Measurements from ENCODE around the gene SMG6.

SMG6 gene

GRCh38 chr17:2054262-2054511, 249.4 kb downstream of the SMG6 start:
- peak overlapping the region; percentile 46 for H3K4me3 ChIP-seq (ENCODE audit: low read depth, low read length)
- no peaks in the 10 kb centered on the region for H3K36me3 ChIP-seq (ENCODE audit: control insufficient read depth, insufficient read depth, low read length)
- H3K9ac ChIP-seq (ENCODE audit: low read depth, low read length): no peak overlapping the region
- H3K4me1 ChIP-seq (ENCODE audit: control insufficient read depth, insufficient read depth, low read length): no peaks in the 10 kb centered on the region
- H3K27me3 ChIP-seq (ENCODE audit: control insufficient read depth, insufficient read depth, low read length): peaks cover 54% of the 10 kb centered on the region
- no peaks in the 10 kb centered on the region for H3K9me3 ChIP-seq (ENCODE audit: control insufficient read depth, insufficient read depth, low read length)

DNA sequence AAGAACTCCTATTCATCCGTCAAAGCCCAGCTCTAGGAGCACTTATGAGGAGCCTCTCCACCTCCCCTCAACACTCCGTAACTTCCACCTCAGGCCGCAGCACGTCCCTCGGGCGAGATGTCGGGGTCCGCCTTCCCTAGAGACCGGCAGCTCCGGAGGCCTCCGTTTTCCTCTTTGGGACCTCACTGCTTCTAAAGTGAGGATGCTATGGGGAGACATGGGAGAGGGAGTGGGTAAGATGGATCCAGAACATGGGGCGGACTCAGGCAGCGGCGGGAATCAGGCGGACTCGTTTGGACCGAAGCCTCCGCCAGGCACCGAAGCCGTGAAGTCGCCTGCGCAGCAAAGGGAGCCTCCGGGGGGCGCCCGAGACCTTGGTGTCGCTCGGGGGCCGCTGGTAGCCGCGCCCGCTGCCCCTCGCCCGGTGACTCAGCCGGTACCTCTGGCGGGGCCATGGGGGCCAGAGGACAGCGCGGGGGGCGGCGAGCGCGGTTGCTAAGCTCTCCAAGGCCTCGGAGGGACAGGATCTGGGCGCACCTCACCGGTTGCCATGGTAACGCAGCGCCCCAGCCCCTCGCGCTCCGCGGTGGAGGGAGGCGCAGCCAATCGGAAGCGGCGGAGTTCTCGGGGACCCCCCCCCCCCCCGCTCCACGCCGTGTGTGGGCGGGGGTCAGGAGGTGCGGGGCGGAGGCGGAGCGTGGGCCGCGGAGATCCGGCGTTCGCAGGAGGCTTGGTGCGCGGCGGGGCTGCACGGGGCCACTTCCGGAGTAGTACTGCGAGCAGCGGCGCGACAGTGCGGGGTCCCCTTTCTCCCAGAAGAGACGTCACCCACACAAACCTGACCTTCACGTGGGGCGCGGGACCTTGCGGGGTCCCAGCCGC, 250.0 kb downstream of the SMG6 start:
- Histone ChIP-seq H3K4me1 (ENCODE audit: control insufficient read depth, insufficient read depth, low read length) (no peaks in the 10 kb centered on the region), H3K9ac (ENCODE audit: low read depth, low read length) (no peak overlapping the region), H3K9me3 (ENCODE audit: control insufficient read depth, insufficient read depth, low read length) (no peaks in the 10 kb centered on the region), H3K36me3 (ENCODE audit: control insufficient read depth, insufficient read depth, low read length) (no peaks in the 10 kb centered on the region), H3K27me3 (ENCODE audit: control insufficient read depth, insufficient read depth, low read length) (peaks cover 59% of the 10 kb centered on the region), H3K4me3 (ENCODE audit: low read depth, low read length) (peak overlapping the region; percentile 46)

GRCh38 chr17:2051933-2052559, 251.5 kb downstream of the SMG6 start:
- Histone ChIP-seq H3K36me3 (ENCODE audit: control insufficient read depth, insufficient read depth, low read length) (no peaks in the 10 kb centered on the region), H3K9me3 (ENCODE audit: control insufficient read depth, insufficient read depth, low read length) (no peaks in the 10 kb centered on the region), H3K27me3 (ENCODE audit: control insufficient read depth, insufficient read depth, low read length) (peaks cover 65% of the 10 kb centered on the region), H3K4me1 (ENCODE audit: control insufficient read depth, insufficient read depth, low read length) (no peaks in the 10 kb centered on the region), H3K9ac (ENCODE audit: low read depth, low read length) (no peak overlapping the region), H3K4me3 (ENCODE audit: low read depth, low read length) (peak overlapping the region; percentile 32)

- no peaks in the 10 kb centered on the region for H3K4me1 ChIP-seq (ENCODE audit: control insufficient read depth, insufficient read depth, low read length)
- no peaks in the 10 kb centered on the region for H3K36me3 ChIP-seq (ENCODE audit: control insufficient read depth, insufficient read depth, low read length)
- peaks cover 59% of the 10 kb centered on the region for H3K27me3 ChIP-seq (ENCODE audit: control insufficient read depth, insufficient read depth, low read length)
- H3K9me3 ChIP-seq (ENCODE audit: control insufficient read depth, insufficient read depth, low read length): no peaks in the 10 kb centered on the region
- H3K9ac ChIP-seq (ENCODE audit: low read depth, low read length): no peak overlapping the region
- H3K4me3 ChIP-seq (ENCODE audit: low read depth, low read length): peak overlapping the region; percentile 32
Measured at GRCh38 chr17:2051061-2051932, 252.3 kb downstream of the SMG6 start.

GRCh38 chr17:2050300-2051060, 253.1 kb downstream of the SMG6 start:
- Histone ChIP-seq H3K4me1 (ENCODE audit: control insufficient read depth, insufficient read depth, low read length) (no peaks in the 10 kb centered on the region), H3K36me3 (ENCODE audit: control insufficient read depth, insufficient read depth, low read length) (no peaks in the 10 kb centered on the region), H3K4me3 (ENCODE audit: low read depth, low read length) (peak overlapping the region; percentile 32), H3K9me3 (ENCODE audit: control insufficient read depth, insufficient read depth, low read length) (no peaks in the 10 kb centered on the region), H3K27me3 (ENCODE audit: control insufficient read depth, insufficient read depth, low read length) (peaks cover 56% of the 10 kb centered on the region), H3K9ac (ENCODE audit: low read depth, low read length) (no peak overlapping the region)

DNA sequence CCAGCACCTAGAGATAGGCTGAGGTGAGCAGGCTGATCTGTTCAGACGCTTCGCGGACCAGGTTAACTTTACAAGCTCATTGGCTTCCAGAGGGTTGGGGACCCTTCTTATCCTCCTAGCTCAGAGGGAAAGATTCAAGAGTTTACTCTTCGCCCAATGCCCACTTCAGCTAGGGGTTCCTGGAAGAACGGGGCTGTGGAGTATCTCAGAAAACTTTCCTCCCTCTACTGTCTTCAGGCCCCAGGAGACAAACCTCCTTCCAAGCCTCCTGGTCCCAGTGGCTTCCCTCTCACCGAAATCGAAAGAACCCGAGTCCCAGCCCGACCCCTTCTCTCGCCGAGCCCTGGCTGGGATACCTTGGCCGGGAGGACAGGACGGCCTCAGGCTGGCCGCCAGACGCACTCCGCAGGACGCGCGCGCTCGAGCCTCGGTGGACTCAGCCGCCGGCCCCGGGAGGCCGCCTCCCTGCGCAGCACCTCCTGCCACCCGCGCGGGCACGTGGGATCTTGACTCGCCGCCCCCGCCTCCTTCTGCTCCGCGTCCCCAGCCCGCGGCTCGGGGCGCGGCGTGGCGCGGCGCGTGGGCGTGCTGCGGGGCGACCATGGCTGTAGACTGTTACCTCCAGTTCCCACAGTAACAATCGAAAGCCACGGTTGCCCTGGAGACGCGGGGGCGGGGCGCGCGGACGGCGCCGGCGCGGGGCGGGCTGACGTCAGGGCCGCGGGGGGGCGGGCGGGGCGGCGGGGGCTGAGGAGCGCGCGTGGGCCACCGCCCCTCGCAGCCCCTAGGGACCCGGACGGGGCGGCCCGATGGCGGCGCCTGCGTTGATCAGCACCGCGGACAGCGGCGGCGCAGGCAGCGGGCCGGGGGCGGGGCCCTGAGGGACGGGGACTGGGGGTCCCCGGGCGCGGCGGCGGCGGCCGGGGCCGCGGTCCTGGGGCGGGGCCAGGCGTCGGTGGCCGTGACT, 254.0 kb downstream of the SMG6 start:
- Histone ChIP-seq H3K9me3 (ENCODE audit: control insufficient read depth, insufficient read depth, low read length) (no peaks in the 10 kb centered on the region), H3K27me3 (ENCODE audit: control insufficient read depth, insufficient read depth, low read length) (peaks cover 54% of the 10 kb centered on the region), H3K9ac (ENCODE audit: low read depth, low read length) (no peak overlapping the region)

DNA sequence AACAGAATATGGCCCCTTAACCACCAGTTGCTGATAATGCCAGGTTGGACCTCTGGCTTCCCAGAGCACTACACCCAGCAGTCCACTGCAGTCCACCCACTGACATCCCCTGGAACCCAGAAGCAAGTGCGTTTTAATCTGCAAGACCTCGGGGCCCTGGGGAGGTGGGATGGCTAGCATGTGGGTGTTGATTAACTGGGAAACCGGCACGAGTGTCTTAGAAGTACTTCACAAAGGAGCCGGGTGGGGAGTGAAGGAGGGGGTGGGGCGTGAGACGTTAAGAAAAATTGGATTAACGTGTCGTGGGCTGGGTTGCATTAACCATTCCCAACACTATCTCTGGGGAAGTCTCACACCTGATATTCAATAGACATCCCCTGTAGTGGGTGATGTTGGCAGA, 254.8 kb downstream of the SMG6 start:
- Histone ChIP-seq H3K27me3 (ENCODE audit: control insufficient read depth, insufficient read depth, low read length) (peaks cover 46% of the 10 kb centered on the region), H3K36me3 (ENCODE audit: control insufficient read depth, insufficient read depth, low read length) (no peaks in the 10 kb centered on the region), H3K9me3 (ENCODE audit: control insufficient read depth, insufficient read depth, low read length) (no peaks in the 10 kb centered on the region), H3K4me3 (ENCODE audit: low read depth, low read length) (no peak overlapping the region), H3K9ac (ENCODE audit: low read depth, low read length) (no peak overlapping the region), H3K4me1 (ENCODE audit: control insufficient read depth, insufficient read depth, low read length) (no peaks in the 10 kb centered on the region)

More for the DNA sequence above, 254.0 kb downstream of the SMG6 start:
- no peaks in the 10 kb centered on the region for H3K36me3 ChIP-seq (ENCODE audit: control insufficient read depth, insufficient read depth, low read length)
- no peaks in the 10 kb centered on the region for H3K4me1 ChIP-seq (ENCODE audit: control insufficient read depth, insufficient read depth, low read length)
- H3K4me3 ChIP-seq (ENCODE audit: low read depth, low read length): peak overlapping the region; percentile 32

- Histone ChIP-seq H3K4me3 (ENCODE audit: low read depth, low read length) (no peak overlapping the region), H3K9ac (ENCODE audit: low read depth, low read length) (no peak overlapping the region), H3K36me3 (ENCODE audit: control insufficient read depth, insufficient read depth, low read length) (no peaks in the 10 kb centered on the region), H3K9me3 (ENCODE audit: control insufficient read depth, insufficient read depth, low read length) (no peaks in the 10 kb centered on the region), H3K27me3 (ENCODE audit: control insufficient read depth, insufficient read depth, low read length) (peaks cover 37% of the 10 kb centered on the region), H3K4me1 (ENCODE audit: control insufficient read depth, insufficient read depth, low read length) (no peaks in the 10 kb centered on the region)
Measured at GRCh38 chr17:2047590-2047989, 256.0 kb downstream of the SMG6 start.

DNA sequence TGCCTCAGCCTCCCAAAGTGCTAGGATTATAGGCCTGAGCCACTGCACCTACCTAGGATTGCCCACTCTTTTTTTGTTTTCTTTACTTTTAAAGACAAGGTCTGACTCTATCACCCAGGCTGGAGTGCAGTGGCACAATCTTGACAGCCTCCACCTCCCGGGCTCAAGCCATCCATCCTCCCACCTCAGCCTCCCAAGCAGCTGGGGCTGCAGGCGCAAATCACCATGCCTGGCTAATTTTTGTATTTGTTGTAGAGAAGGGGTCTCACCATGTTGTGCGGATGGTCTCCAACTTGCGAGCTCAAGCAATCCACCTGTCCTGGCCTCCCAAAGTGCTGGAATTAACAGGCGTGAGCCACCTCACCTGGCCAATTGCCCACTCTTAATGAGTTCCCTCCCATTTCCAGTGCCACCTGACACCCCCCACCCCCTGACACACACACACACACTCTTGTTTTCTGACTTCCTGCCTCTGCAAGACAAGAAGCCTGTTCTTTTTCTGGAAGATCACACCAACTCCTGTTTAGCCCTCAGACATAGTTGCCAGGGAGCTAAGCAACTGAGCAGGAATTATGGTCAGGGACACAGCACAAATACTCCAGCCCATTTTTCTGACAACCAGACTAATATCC, 259.2 kb downstream of the SMG6 start:
- H3K36me3 ChIP-seq (ENCODE audit: control insufficient read depth, insufficient read depth, low read length): no peaks in the 10 kb centered on the region
- H3K9ac ChIP-seq (ENCODE audit: low read depth, low read length): no peak overlapping the region
- H3K9me3 ChIP-seq (ENCODE audit: control insufficient read depth, insufficient read depth, low read length): no peaks in the 10 kb centered on the region
- H3K4me3 ChIP-seq (ENCODE audit: low read depth, low read length): no peak overlapping the region
- no peaks in the 10 kb centered on the region for H3K4me1 ChIP-seq (ENCODE audit: control insufficient read depth, insufficient read depth, low read length)
- peaks cover 26% of the 10 kb centered on the region for H3K27me3 ChIP-seq (ENCODE audit: control insufficient read depth, insufficient read depth, low read length)

GRCh38 chr17:2043785-2044184, 259.8 kb downstream of the SMG6 start:
- no peak overlapping the region for H3K4me3 ChIP-seq (ENCODE audit: low read depth, low read length)
- H3K36me3 ChIP-seq (ENCODE audit: control insufficient read depth, insufficient read depth, low read length): no peaks in the 10 kb centered on the region
- no peaks in the 10 kb centered on the region for H3K9me3 ChIP-seq (ENCODE audit: control insufficient read depth, insufficient read depth, low read length)
- H3K4me1 ChIP-seq (ENCODE audit: control insufficient read depth, insufficient read depth, low read length): no peaks in the 10 kb centered on the region
- peaks cover 20% of the 10 kb centered on the region for H3K27me3 ChIP-seq (ENCODE audit: control insufficient read depth, insufficient read depth, low read length)
- no peak overlapping the region for H3K9ac ChIP-seq (ENCODE audit: low read depth, low read length)

Measured in iPS-15b (cell line).